Esophagus squamous epithelium (tissue), 4 donors: ENCODE measurements around the gene GNL2.

Experiments used
- POLR2A ChIP-seq, 4 donors: fragments of 450-650 bp; IDR thresholded peaks; one replicate each; pipeline ENCODE4 v1.6.1; 2017; ENCODE audit warnings: antibody characterized with exemption in 4 of 4, mild to moderate bottlenecking in 4 of 4, moderate library complexity in 3 of 4
- TF ChIP-seq, protein P1 (sequence below), 6 experiments: fragments of 450-650 bp in 4 of 6; fragments of 200-600 bp in 2 of 6; sonication (generic) in 2 of 6; IDR thresholded peaks; one replicate each; pipeline ENCODE4 v1.5.1; 2016 to 2019; ENCODE audit warnings: antibody characterized with exemption in 6 of 6, mild to moderate bottlenecking in 4 of 6, moderate library complexity in 4 of 6

GRCh38 chr1:37564892-37565291 is 30.8 kb downstream of the GNL2 start:
- TF ChIP-seq, protein P1, sequence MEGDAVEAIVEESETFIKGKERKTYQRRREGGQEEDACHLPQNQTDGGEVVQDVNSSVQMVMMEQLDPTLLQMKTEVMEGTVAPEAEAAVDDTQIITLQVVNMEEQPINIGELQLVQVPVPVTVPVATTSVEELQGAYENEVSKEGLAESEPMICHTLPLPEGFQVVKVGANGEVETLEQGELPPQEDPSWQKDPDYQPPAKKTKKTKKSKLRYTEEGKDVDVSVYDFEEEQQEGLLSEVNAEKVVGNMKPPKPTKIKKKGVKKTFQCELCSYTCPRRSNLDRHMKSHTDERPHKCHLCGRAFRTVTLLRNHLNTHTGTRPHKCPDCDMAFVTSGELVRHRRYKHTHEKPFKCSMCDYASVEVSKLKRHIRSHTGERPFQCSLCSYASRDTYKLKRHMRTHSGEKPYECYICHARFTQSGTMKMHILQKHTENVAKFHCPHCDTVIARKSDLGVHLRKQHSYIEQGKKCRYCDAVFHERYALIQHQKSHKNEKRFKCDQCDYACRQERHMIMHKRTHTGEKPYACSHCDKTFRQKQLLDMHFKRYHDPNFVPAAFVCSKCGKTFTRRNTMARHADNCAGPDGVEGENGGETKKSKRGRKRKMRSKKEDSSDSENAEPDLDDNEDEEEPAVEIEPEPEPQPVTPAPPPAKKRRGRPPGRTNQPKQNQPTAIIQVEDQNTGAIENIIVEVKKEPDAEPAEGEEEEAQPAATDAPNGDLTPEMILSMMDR (IDR thresholded peaks at IDR 0.05): no peak
- no peak for TF ChIP-seq POLR2A (IDR thresholded peaks at IDR 0.05)
